OCI-LY3 (cell line): ENCODE measurements around the gene FBXW9.

Experiments
- CTCF ChIP-seq: fragments of 200-600, 300-600 bp; sonication (generic); IDR thresholded peaks from 2 replicates; pipeline ENCODE4 v1.5.1; 2014; ENCODE audit warnings: antibody characterized with exemption, low read length, low read depth
- EZH2phosphoT487 ChIP-seq: fragments of 200-600 bp; shearing (Covaris generic); IDR thresholded peaks from 2 replicates; pipeline ENCODE4 v1.6.1; 2018; ENCODE audit warnings: antibody characterized with exemption, mixed run types, low read depth

DNA sequence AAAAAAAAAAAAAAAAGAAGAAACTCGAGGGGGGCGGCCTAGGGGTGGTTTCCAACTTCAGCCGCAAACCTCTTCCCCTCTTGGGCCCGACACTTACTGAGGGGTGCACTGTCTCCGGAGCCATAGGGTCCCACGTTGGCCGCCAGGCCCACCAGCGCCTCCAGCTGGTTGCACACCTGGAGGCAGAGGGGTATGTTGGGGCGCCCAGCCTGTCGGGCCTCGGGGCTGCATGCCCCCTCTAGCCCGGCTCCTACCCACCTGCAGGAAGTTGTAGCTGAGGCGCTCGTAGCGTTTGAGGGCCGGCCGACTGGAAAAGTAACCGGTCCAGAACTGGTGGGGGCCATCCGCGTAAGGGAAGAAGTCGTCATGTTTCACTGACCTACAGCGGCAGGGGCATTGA, 38.5 kb downstream of the FBXW9 start:
- 0 out of 2 replicates have a peak, but pooled peaks have one; percentile 6 for TF ChIP-seq CTCF
- TF ChIP-seq EZH2phosphoT487, result no peak
